KMS-11 (cell line): ENCODE measurements around the gene NRCAM.

Experiments
- H2AFZ ChIP-seq: fragments of 200-600 bp; sonication (generic); 2 replicates; pipeline ENCODE4 v1.6.1; 2016; ENCODE audit warnings: antibody characterized with exemption, mixed run types, low read depth
- H3K27ac ChIP-seq: fragments of 200-600 bp; sonication (generic); 2 replicates; pipeline ENCODE4 v1.6.1; 2016; ENCODE audit warnings: mild to moderate bottlenecking, mixed run types
- H3K27me3 ChIP-seq: fragments of 200-600 bp; sonication (generic); 2 replicates; pipeline ENCODE4 v1.6.1; 2017; ENCODE audit warnings: mild to moderate bottlenecking, low read depth, mixed run types, moderate library complexity; ENCODE audit not compliant: insufficient read depth
- H3K36me3 ChIP-seq: fragments of 200-600 bp; sonication (generic); 2 replicates; pipeline ENCODE4 v1.6.1; 2017; ENCODE audit warnings: mild to moderate bottlenecking, mixed run types; ENCODE audit not compliant: insufficient read depth
- H3K4me1 ChIP-seq: fragments of 200-600 bp; sonication (generic); 2 replicates; pipeline ENCODE4 v1.6.1; 2016; ENCODE audit warnings: mild to moderate bottlenecking, low read depth, mixed run types; ENCODE audit not compliant: poor library complexity, severe bottlenecking
- H3K4me2 ChIP-seq: fragments of 200-600 bp; sonication (generic); 2 replicates; pipeline ENCODE4 v1.7.0; 2016; ENCODE audit warnings: mild to moderate bottlenecking, mixed run types
- H3K4me3 ChIP-seq: fragments of 200-600 bp; sonication (generic); IDR thresholded peaks from 2 replicates; pipeline ENCODE4 v1.6.1; 2017; ENCODE audit warnings: low read depth, low read length, mixed read lengths; ENCODE audit not compliant: insufficient read depth
- H3K79me2 ChIP-seq: fragments of 200-600 bp; sonication (generic); 2 replicates; pipeline ENCODE4 v1.6.1; 2016; ENCODE audit warnings: low read depth, mixed run types; ENCODE audit not compliant: insufficient read depth
- H3K9ac ChIP-seq: fragments of 200-600 bp; sonication (generic); 2 replicates; pipeline ENCODE4 v1.6.1; 2016; ENCODE audit warnings: mild to moderate bottlenecking, mixed run types
- H4K20me1 ChIP-seq: fragments of 200-600 bp; sonication (generic); 2 replicates; pipeline ENCODE4 v1.6.1; 2016; ENCODE audit warnings: mild to moderate bottlenecking, mixed run types; ENCODE audit not compliant: insufficient read depth
- TF ChIP-seq, protein P1 (sequence below): fragments of 200-600 bp; sonication (generic); conservative IDR thresholded peaks from 2 replicates; pipeline ENCODE4 v1.6.1; 2017; ENCODE audit warnings: low read depth, mild to moderate bottlenecking, antibody characterized with exemption, low read length, moderate library complexity, mixed read lengths

The NRCAM gene

DNA sequence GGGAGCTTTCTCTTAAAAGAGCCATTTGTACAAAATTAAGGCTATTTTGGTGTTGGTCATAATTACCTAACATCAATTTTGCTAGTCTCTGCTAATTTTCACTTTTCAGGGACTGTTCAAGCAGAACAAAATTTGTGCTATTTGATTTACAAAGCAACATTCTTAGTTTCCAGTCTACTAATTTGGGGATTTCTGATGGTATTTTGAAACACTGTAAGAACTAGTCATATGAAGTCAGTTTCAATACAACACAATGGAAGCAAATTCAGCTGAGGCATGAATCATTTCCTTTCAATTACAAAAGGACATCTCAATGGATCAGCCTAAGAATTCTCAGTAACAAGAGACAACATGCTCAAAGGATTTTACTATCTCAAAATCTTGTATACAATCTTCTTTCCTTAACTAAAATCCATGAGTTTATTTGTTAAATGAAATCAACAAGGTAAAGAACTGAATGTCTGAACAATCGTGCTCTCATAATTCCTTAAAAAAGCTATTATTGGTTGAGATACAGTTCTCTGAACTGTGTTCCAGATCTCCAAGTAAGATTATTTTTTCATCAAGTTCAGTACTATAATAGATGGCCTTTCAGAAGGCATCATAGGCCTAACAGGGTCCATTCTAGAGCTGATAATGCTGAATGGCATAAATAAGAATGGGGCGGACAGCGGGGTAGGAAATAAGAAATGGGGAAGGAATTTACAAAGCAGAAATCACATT lies 144.6 kb downstream of the NRCAM start:
- Histone ChIP-seq H3K4me3 (no peak overlapping the region), H3K4me1 (peaks cover 22% of the 10 kb centered on the region), H3K79me2 (no peaks in the 10 kb centered on the region), H4K20me1 (no peaks in the 10 kb centered on the region), H2AFZ (no peak overlapping the region), H3K27ac (no peak overlapping the region), H3K9ac (no peak overlapping the region), H3K27me3 (no peaks in the 10 kb centered on the region), H3K4me2 (0 out of 2 replicates have a peak overlapping the region, but pooled peaks have one; percentile 5), H3K36me3 (no peaks in the 10 kb centered on the region)
- TF ChIP-seq, protein P1, sequence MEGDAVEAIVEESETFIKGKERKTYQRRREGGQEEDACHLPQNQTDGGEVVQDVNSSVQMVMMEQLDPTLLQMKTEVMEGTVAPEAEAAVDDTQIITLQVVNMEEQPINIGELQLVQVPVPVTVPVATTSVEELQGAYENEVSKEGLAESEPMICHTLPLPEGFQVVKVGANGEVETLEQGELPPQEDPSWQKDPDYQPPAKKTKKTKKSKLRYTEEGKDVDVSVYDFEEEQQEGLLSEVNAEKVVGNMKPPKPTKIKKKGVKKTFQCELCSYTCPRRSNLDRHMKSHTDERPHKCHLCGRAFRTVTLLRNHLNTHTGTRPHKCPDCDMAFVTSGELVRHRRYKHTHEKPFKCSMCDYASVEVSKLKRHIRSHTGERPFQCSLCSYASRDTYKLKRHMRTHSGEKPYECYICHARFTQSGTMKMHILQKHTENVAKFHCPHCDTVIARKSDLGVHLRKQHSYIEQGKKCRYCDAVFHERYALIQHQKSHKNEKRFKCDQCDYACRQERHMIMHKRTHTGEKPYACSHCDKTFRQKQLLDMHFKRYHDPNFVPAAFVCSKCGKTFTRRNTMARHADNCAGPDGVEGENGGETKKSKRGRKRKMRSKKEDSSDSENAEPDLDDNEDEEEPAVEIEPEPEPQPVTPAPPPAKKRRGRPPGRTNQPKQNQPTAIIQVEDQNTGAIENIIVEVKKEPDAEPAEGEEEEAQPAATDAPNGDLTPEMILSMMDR: no peak

DNA sequence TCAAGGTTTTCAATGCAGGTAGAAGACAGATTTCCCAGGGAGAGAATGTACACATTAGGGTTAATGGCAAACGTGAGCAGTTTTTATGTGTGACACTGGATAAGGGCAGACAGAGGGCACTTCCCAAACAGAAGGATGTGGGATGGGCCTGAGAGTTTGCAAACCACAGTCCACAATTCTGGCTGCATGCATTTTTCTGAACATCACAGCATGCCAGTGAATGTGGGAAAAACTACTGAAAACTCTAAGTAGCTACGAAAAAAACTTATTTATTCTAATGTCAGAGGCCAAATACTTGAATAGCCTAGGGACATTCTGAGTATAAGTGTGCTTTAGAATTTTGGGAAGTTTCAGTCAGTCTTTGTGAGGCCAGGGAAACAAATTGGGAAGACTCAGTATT lies 145.9 kb downstream of the NRCAM start:
- Histone ChIP-seq H3K27ac (no peak overlapping the region), H3K36me3 (no peaks in the 10 kb centered on the region), H3K9ac (no peak overlapping the region), H2AFZ (no peak overlapping the region), H3K4me1 (peaks cover 22% of the 10 kb centered on the region), H4K20me1 (no peaks in the 10 kb centered on the region), H3K4me2 (no peak overlapping the region), H3K4me3 (no peak overlapping the region), H3K79me2 (no peaks in the 10 kb centered on the region), H3K27me3 (no peaks in the 10 kb centered on the region)
- TF ChIP-seq, protein P1: no peak

DNA sequence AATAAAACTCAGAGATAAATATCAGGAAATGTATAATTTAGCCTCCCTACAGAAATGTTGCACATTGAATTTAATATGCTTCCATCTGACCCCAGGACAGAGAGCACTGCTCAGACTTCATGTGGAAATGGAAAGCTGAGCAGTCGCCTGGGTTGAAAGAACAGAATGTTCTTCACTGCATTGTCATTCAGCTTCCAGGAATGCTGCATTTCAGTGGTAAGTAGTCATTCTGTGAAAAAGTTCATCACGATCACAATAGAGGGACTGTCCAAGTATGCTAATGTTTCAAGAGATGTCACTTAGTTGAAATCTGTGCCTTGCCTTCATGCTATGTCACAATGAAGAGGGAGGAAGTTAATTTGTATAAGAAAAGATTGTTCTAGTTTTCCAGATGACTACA lies 147.3 kb downstream of the NRCAM start:
- Histone ChIP-seq H3K4me1 (peaks cover 22% of the 10 kb centered on the region), H3K79me2 (no peaks in the 10 kb centered on the region), H3K27me3 (no peaks in the 10 kb centered on the region), H4K20me1 (no peaks in the 10 kb centered on the region), H2AFZ (no peak overlapping the region), H3K9ac (no peak overlapping the region), H3K36me3 (no peaks in the 10 kb centered on the region), H3K27ac (no peak overlapping the region), H3K4me3 (no peak overlapping the region), H3K4me2 (no peak overlapping the region)
- TF ChIP-seq, protein P1: no peak

DNA sequence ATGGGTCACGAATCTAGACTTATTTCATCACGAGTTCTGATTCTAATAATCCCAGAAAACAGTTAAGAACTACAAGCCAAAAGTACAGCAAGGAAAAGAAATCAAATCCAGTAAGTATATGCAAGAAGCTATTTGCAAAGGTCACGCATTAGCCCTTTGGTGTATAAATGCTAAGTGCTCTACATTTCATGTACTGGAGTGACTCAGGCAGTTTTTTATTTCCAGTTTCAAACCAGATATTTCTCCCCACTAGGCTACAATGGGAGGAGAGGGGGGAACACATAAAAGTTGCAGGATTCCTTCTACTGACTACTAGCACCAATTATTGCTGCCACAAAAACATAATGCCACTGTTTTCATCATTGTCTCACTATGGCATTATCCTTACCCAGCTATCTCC lies 148.0 kb downstream of the NRCAM start:
- H3K4me2 ChIP-seq: no peak overlapping the region
- no peaks in the 10 kb centered on the region for H3K36me3 ChIP-seq
- no peak overlapping the region for H3K4me3 ChIP-seq
- H3K79me2 ChIP-seq: no peaks in the 10 kb centered on the region
- H3K27me3 ChIP-seq: no peaks in the 10 kb centered on the region
- peaks cover 22% of the 10 kb centered on the region for H3K4me1 ChIP-seq
- H4K20me1 ChIP-seq: no peaks in the 10 kb centered on the region
- no peak overlapping the region for H3K27ac ChIP-seq
- no peak overlapping the region for H3K9ac ChIP-seq
- H2AFZ ChIP-seq: no peak overlapping the region
- TF ChIP-seq, protein P1: no peak
